GM18519 (cell line): Measurements from ENCODE around the gene SORCS3.

Experiments used
- ATAC-seq: cut with Tn5 transposase; IDR thresholded peaks from one replicate; pipeline ENCODE4 v1.9.1; 2021; ENCODE audit warnings: mild to moderate bottlenecking, moderate library complexity; ENCODE audit not compliant: unreplicated experiment, low FRiP score

Gene SORCS3

GRCh38 chr10:104642658-104643302, 1.7 kb downstream of the SORCS3 start:
- no peak for ATAC-seq

GRCh38 chr10:104643303-104643663, 2.2 kb downstream of the SORCS3 start:
- ATAC-seq, result no peak

- no peak for ATAC-seq
These were observed 5.1 kb downstream of the SORCS3 start for GRCh38 chr10:104646146-104646545.

- ATAC-seq, result no peak
These were observed 7.3 kb downstream of the SORCS3 start for GRCh38 chr10:104648421-104648820.

- ATAC-seq, result no peak
These were observed 9.0 kb downstream of the SORCS3 start for GRCh38 chr10:104650072-104650471.

GRCh38 chr10:104650635-104651331, 9.7 kb downstream of the SORCS3 start:
- no peak for ATAC-seq

GRCh38 chr10:104657036-104657435, 15.9 kb downstream of the SORCS3 start:
- ATAC-seq, result no peak

- no peak for ATAC-seq
These were observed 16.4 kb downstream of the SORCS3 start for GRCh38 chr10:104657457-104657856.

GRCh38 chr10:104658067-104658466, 17.0 kb downstream of the SORCS3 start:
- no peak for ATAC-seq

GRCh38 chr10:104659809-104660208, 18.7 kb downstream of the SORCS3 start:
- no peak for ATAC-seq

GRCh38 chr10:104663076-104663475, 22.0 kb downstream of the SORCS3 start:
- no peak for ATAC-seq

- no peak for ATAC-seq
These were observed 22.5 kb downstream of the SORCS3 start for GRCh38 chr10:104663563-104663962.

- no peak for ATAC-seq
These were observed 23.1 kb downstream of the SORCS3 start for GRCh38 chr10:104664205-104664604.

GRCh38 chr10:104665174-104665573, 24.1 kb downstream of the SORCS3 start:
- no peak for ATAC-seq

GRCh38 chr10:104666106-104666505, 25.0 kb downstream of the SORCS3 start:
- ATAC-seq, result no peak

GRCh38 chr10:104676874-104677273, 35.8 kb downstream of the SORCS3 start:
- no peak for ATAC-seq

- no peak for ATAC-seq
These were observed 37.6 kb downstream of the SORCS3 start for GRCh38 chr10:104678658-104679057.

- ATAC-seq, result no peak
These were observed 39.6 kb downstream of the SORCS3 start for GRCh38 chr10:104680467-104681401.

- no peak for ATAC-seq
These were observed 40.4 kb downstream of the SORCS3 start for GRCh38 chr10:104681485-104681884.

- ATAC-seq, result no peak
These were observed 42.5 kb downstream of the SORCS3 start for GRCh38 chr10:104683567-104683966.

- ATAC-seq, result no peak
These were observed 45.7 kb downstream of the SORCS3 start for GRCh38 chr10:104686829-104687228.
